GM12891 (cell line): ENCODE data around the gene TSPYL6. TPM values are rescaled to one million over a fixed set of nuclear protein-coding genes. Genes with fewer than 3 reads are reported as not detected.
"Not testable (repeated sequence)": the region's sequence is repeated elsewhere in the genome, so short reads cannot be mapped to it uniquely, and the experiment has no call there.

Experiments used
- DNase-seq: peaks from one replicate; pipeline ENCODE4 v3.0.0; 2011; ENCODE audit warnings: low spot score; ENCODE audit not compliant: insufficient read length
- FAIRE-seq: peaks from 2 replicates; lab custom pipeline; 2011; peaks lifted over from hg19 to GRCh38; lab: Jason Lieb, UNC
- PAX5 ChIP-seq: IDR thresholded peaks from 2 replicates; pipeline ENCODE4 v1.6.1; 2011; ENCODE audit warnings: low read length, moderate library complexity, mild to moderate bottlenecking; ENCODE audit not compliant: insufficient read depth, severe bottlenecking
- POLR2A ChIP-seq: IDR thresholded peaks from 2 replicates; pipeline ENCODE4 v1.6.1; 2011; ENCODE audit warnings: low read depth, low read length, control low read depth
- POLR2AphosphoS5 ChIP-seq: IDR thresholded peaks from 2 replicates; pipeline ENCODE4 v1.6.1; 2011; ENCODE audit warnings: low read depth, low read length, control low read depth
- POU2F2 ChIP-seq: IDR thresholded peaks from 2 replicates; pipeline ENCODE4 v1.6.1; 2011; ENCODE audit warnings: low read depth, mild to moderate bottlenecking, control low read depth, low read length, moderate library complexity
- SPI1 ChIP-seq: IDR thresholded peaks from 2 replicates; pipeline ENCODE4 v1.6.1; 2011; ENCODE audit warnings: low read depth, low read length, control low read depth
- TAF1 ChIP-seq: IDR thresholded peaks from 2 replicates; pipeline ENCODE4 v1.6.1; 2011; ENCODE audit warnings: low read depth, low read length, control low read depth
- polyA plus RNA-seq: library from polyadenylated mRNA; unstranded; fragments of >200 nt; gene quantifications from one replicate; pipeline ENCODE4 v1.2.1, GENCODE V29; 2012; ENCODE audit warnings: low read depth, missing spikeins, inconsistent platforms; ENCODE audit not compliant: missing spikeins

Gene TSPYL6
- not detected for polyA plus RNA-seq

DNA sequence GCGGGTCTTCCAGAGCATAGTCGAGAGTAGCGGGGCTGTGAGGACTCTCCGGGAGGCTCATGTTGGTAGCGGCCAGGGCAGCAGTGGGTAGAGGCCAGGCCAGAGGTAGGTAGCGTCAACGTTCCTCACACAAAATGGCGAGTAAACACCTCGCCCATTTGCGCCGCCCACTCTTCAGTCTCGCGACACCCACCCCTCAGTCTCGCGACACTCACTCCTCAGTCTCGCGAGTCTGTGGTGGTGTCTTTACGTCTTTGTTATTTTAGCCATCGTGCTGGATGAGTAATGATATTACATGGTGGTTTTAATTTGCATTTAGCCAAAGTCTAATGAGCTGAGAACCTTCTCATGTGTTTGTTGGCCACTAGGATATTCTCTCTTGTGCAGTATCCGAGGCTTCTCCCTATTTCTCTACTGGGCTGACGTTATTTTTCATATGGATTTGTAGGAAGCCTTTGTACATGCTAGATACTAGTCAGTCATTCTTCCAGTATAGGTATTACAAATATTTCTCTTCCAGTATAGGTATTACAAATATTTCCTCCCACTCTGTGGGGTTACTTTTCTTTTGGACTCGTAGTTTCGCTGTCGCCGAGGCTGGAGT lies at the start of gene TSPYL6:
TSS of gene TSPYL6 (minus strand) at position 139 of the 604 bp plus-strand sequence. CDS start at position 61, 78 bp downstream.
- DNase-seq (no peak), FAIRE-seq (no peak)
- TF ChIP-seq POLR2AphosphoS5 (no peak), SPI1 (no peak), POLR2A (no peak), PAX5 (no peak), POU2F2 (no peak), TAF1 (no peak)

DNA sequence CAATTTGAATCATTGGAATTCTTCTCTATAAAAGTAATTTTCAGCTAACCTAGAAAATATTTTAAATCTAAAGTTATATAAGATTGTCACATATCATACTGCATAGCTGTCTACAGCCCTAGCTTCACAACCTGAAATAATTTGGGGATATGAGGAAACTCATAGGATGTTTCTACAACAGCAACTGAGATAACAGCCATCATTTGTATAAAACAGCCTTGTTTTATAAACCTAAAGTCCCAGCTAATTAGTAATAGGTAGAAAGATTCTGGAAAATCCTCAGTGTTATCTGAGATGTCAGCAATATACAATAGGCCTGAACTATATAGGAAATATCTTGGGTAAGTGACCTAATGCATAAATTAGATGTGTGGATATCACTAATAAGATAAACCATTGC lies 47.6 kb upstream of the TSPYL6 start:
- TF ChIP-seq POU2F2 (no peak), SPI1 (no peak), TAF1 (no peak), PAX5 (no peak), POLR2AphosphoS5 (no peak), POLR2A (no peak)
- FAIRE-seq, result no peak
- DNase-seq, result no peak

DNA sequence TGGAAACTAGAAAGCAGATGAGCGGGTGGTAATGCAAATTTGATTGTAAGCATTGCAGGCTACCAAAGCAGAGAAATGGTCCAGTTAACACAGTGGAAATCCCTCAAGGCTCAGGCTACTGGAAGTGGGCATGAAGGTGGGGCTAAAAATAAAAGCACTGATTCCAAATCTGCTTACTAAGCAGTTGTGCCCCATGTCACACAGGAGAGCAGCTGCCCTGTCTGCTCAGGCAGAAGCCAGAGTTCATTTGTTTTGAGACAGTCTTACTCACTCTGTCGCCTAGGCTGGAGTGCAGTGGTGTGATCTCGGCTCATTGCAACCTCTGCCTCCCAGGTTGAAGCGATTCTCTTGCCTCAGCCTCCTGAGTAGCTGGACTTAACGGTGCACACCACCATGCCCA lies 42.5 kb upstream of the TSPYL6 start:
- FAIRE-seq, result no peak
- DNase-seq, result no peak
- no peak for TF ChIP-seq POLR2A
- TF ChIP-seq POU2F2, result no peak
- TF ChIP-seq TAF1, result no peak
- no peak for TF ChIP-seq SPI1
- TF ChIP-seq POLR2AphosphoS5, result no peak
- no peak for TF ChIP-seq PAX5

DNA sequence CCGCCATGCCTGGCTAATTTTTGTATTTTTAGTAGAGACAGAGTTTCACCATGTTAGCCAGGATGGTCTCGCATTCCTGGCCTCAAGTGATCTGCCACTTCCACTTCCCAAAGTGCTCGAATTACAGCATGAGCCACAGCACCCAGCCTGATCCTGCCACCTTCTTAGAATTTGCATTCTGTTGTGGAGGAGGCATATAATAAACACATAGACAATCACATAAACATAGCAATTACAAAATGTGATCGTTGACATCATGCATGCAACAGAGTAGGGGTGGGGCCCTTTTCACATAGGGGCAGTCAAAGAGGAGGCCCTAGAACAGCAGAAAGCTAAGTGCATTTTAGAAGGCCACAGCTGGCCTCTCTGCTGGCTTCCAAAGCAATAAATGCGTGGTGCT lies 39.9 kb upstream of the TSPYL6 start:
- FAIRE-seq, result no peak
- no peak for DNase-seq

DNA sequence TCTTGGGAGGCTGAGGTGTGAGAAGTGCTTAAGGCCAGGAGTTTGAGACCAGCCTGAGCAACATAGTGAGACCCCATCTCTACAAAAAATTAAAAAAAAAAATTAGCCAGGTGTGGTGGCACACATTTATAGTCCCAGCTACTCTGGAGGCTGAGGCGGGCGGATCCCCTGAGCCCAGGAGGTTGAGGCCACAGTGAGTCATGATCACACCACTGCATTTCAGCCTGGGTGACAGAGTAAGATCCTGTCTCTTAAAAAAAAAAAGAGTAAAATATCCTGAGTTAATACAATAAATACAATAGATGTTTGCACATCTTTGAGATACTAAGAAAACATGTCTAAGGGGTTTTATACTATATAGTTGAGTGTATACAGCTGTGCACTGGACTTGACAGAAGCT lies 38.6 kb upstream of the TSPYL6 start:
- not testable (repeated sequence) for FAIRE-seq, DNase-seq

More for the DNA sequence above, 39.9 kb upstream of the TSPYL6 start:
- no peak for TF ChIP-seq TAF1
- TF ChIP-seq POU2F2, result no peak
- no peak for TF ChIP-seq SPI1
- no peak for TF ChIP-seq POLR2A
- no peak for TF ChIP-seq PAX5
- TF ChIP-seq POLR2AphosphoS5, result no peak

DNA sequence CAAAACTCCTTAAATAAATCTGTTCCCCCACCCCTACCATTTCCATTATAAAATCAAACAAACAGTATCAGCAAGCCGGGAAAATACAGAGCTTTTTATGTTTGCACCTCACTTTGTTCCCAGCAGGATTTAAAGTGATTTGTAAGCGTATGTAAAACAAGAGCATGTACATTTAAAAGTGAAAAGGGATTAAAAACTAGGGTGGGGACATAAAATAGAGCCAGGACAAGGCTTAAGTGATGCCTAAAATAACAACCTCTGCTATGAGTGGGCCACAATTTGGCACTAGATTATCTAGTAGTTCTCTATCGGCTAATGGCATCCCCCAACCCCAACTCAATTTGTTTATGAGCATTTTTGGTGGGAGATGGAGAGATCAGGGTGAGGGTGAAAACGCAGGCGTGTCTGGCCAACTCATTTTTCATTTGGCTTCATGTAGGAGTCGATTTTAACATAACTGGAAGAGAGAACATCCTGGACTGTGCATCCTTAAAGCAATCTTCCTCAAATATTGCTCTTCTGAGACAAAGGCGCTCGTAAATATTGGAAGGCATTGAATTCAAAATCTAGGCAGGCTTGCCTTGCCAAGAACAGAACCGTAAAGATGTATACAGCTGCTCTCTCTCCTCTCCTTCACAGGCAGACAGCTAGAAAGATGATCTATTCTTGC lies 34.5 kb upstream of the TSPYL6 start:
- no peak for DNase-seq
- TF ChIP-seq POU2F2, result no peak
- no peak for TF ChIP-seq SPI1
- TF ChIP-seq POLR2A, result no peak
- TF ChIP-seq PAX5, result no peak
- no peak for TF ChIP-seq TAF1
- no peak for TF ChIP-seq POLR2AphosphoS5
- FAIRE-seq, result no peak

DNA sequence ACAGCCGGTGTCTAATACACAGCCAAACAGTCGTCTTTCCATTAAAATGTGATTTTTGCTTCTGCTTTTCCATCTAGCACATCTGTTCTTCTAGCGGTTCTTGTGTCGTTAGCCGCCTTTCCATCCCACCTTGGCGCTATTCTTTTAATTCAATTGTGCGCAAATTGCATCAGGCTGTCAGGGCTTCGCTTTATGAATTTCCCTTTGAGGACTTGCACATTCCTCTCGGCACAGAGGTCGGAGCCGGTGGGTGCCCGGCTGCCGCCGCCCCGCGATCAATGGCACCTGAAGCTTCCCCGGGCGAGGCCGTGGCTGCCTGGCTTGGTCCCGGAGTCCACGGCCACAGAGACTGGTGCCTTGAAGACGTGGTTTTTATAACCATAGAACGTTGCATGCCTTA lies 33.9 kb upstream of the TSPYL6 start:
- TF ChIP-seq SPI1 (no peak), POLR2AphosphoS5 (no peak), TAF1 (no peak), POLR2A (no peak)
- no peak for DNase-seq
- no peak for FAIRE-seq

DNA sequence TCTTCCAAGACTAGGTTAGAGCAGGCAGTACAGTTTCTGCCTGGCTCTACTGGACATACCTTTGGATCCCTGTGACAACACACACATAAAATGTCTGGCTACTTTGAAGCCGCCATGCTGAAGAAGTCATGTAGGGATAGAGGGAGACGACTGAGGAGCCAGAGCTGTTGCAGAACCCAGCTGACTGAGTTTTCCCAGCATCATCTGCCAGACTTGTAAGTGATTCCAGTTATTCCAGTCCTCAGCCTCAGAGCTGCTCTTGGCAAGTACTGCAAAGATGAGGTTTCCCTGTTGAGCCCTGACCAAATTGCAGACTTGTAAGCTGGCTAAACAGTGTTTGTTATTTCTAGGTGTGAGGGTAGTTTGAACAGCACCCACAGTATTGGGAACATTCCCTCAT lies 31.5 kb upstream of the TSPYL6 start:
- FAIRE-seq (no peak), DNase-seq (no peak)
- TF ChIP-seq POLR2AphosphoS5 (no peak), POU2F2 (no peak), TAF1 (no peak), PAX5 (no peak), POLR2A (no peak), SPI1 (no peak)

DNA sequence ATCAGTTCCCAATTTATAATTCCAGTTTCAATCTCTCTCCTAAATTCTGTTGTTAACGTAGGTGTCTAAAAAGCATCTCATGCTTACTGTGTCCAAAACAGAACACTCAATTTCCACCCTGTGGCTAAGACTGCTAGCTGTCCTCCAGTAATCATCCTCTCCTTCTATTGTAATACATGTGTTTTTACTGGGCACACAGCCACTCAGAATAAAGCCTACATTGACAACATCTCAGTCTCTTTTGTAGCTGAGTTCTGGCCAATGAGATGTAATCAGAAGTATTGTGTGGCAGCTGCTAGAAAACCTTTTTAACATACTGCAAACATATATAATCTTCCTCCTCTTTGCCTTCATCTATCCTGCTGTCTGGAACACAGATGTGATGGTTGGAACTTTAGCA lies 29.4 kb upstream of the TSPYL6 start:
- no peak for TF ChIP-seq POU2F2
- DNase-seq (no peak), FAIRE-seq (peak; percentile 9)

DNA sequence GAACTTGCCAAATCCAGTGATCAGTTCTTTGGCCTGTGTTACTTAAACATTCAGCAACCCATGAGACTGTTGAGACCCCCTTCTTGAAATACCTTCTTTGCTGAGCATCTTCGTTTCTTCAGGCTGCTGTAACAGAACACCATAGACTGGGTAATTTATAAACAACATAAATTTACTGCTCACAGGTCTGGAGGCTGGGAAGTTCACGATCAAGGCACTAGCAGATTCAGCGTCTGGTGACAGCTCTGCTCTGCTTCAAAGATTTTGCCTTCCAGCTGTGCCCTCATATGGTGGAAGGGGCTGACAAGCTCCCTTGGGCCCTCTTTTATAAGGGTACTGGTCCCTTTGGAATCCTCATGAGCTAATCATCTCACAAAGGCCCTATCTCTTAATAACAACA lies 28.8 kb upstream of the TSPYL6 start:
- FAIRE-seq, result no peak
- TF ChIP-seq PAX5 (no peak), TAF1 (no peak), POLR2AphosphoS5 (no peak), POLR2A (no peak), POU2F2 (no peak), SPI1 (no peak)
- no peak for DNase-seq

DNA sequence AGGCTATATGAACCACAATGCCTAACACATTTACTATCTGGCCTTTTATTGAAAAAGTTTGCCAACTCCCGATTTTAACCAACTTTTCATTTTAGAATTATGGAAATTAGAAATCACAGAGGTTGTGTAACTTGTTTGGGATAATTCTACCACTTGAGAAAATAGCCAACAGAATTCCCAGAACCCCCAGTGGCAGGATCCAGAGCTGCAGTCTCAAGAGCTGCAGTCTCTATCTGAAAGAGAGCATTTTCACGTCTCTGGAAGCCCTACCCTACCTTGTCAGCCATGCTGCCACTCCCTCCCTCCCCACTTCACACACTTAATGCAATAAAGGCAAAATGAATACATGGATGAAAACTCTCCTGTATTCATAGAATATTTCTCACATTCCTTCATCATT lies 23.4 kb upstream of the TSPYL6 start:
- no peak for DNase-seq
- no peak for FAIRE-seq
- no peak for TF ChIP-seq TAF1
- TF ChIP-seq SPI1, result no peak
- TF ChIP-seq POLR2AphosphoS5, result no peak
- TF ChIP-seq PAX5, result no peak
- TF ChIP-seq POU2F2, result no peak
- no peak for TF ChIP-seq POLR2A
